Measurements from ENCODE around the gene QRSL1.
"Not testable (repeated sequence)": the region's sequence is repeated elsewhere in the genome, so short reads cannot be mapped to it uniquely, and the experiment has no call there.

The QRSL1 gene

GRCh38 chr6:106688177-106688951 lies 59.0 kb downstream of the QRSL1 start:
- no peak for DNase-seq

DNA sequence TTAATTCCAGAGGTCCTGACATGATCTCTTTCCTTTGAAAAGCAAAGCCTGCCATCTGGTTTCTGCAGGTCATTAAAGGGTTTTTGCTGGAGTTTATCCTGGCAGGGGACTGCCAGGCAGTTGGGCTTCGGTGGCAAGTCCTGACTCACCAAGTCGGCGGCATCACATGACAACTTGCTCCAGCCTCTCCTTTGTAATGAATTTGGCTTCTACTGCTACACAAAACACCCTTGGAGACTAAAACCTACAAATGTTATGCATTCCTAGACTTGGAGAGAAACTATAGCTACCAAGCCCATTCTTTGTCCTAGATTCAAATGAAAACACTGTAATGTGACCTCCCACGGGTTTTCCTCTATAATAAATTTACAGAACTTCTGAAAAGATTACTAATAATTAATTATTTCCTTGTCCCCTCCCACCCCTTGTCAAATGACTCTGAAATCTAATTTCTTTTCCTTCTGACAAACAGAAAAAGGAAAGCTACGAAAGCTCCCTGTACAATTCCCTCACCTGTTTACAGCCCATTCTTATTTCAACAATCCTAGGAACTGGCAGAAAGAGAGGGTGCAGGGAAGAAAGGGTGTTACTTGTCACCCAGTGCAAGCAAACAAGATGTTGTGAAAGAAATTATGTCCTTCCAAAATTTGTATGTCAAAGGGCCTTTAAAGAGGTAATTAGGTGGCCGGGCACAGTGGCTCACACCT lies 62.9 kb downstream of the QRSL1 start:
- no peak for DNase-seq

DNA sequence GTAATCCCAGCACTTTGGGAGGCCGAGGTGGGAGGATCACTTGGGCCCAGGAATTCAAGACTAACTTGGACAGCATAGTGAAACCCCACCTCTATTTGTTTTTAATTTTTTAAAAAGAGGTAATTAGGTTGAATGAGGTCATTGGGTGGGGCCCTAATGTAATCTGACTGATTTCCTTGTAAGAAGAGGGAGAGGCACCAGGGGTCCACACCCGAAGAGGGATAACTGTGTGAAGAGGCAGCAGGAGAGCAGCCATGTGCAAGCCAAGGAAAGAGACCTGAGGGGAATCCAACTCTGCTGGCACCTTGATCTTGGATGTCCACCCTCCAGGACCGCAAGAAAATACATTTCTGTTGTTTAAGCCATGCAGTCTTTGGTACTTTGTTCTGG lies 63.4 kb downstream of the QRSL1 start:
- no peak for DNase-seq

DNA sequence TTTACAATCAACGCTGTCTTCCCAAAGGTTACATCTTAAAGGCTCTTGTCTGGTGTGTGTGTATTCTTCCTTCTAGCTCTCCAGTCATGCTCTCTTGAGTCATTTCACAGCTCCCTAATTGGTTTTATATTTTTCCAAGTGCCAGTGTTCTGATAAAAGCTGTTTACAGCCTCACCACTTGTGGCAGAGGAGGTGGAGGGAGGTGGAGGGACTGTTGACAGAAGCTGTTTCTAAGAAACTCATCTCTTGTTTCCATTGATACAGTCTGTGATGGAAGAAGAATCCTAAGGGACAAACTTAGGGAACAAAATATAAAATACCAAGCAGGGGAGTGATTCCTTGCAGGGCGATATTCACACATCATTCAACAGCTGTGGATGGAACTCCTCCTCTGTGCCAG lies 64.0 kb downstream of the QRSL1 start:
- DNase-seq = no peak

DNA sequence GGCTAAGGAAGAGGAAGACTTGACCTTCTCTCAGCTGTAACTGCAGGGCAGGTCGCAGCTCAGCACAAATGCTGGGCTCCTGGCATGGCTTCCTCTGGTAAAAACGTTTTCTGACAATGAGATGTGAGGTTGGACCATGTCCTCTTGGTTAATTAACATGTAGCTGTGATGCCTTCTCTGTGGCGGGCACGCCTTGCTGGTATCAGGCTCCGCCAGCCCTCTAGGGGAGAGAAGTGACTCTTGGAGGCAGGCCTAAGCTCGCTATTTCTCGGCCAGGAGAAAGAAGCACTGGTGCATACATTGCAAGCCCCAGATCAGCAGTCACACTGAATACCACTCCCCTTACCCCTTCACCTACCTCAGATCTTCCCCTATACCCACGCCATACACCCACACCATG lies 65.0 kb downstream of the QRSL1 start:
- no peak for DNase-seq

GRCh38 chr6:106700581-106700980 lies 71.2 kb downstream of the QRSL1 start:
- DNase-seq = no peak

DNA sequence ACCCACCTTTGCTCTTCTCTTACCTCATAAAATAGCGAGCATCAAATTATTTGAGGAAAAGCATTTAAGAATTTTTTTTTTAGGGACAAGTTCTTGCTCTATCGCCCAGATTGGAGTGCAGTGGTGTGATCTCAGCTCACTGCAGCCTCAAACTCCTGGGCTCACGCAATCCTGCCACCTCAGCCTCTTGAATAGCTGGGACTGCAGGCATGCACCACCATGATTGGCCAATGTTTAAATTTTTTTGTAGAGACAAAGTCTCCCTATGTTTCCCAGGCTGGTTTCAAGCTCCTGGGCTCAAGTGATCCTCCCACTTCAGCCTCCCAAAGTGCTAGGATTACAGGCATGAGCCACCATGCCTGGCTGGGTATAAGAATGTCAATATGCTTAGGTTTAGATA lies 71.8 kb downstream of the QRSL1 start:
- DNase-seq = not testable (repeated sequence)

- no peak for DNase-seq
Observed at GRCh38 chr6:106702046-106702445, 72.7 kb downstream of the QRSL1 start.

GRCh38 chr6:106702451-106703110 lies 73.2 kb downstream of the QRSL1 start:
- no peak for DNase-seq

- no peak for DNase-seq
Observed at GRCh38 chr6:106704327-106704726, 74.9 kb downstream of the QRSL1 start.

GRCh38 chr6:106705156-106705555 lies 75.8 kb downstream of the QRSL1 start:
- DNase-seq = no peak

- DNase-seq = no peak
Observed at GRCh38 chr6:106710580-106710979, 81.2 kb downstream of the QRSL1 start.

- DNase-seq = no peak
Observed at GRCh38 chr6:106714281-106714680, 84.9 kb downstream of the QRSL1 start.

DNA sequence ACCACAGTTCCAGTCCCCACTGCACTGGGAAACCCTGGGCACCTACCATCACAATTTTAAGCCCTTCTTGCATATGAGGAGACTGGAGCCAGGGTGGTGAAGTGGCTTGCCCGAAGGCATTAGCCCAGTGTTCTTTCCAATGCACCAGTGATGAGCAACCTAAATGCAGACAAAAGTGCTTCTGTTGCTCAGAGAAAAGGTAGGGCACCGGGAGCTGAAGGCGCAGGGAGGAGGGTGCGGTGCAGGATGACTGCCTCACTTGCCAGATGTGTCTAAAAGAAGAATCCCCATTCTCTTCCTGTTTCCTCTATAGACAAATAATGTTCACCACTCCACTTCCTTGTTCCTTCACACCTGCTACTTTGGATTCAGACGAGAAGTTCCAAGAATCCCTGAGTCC lies 86.5 kb downstream of the QRSL1 start:
- no peak for DNase-seq

GRCh38 chr6:106716966-106717365 lies 87.6 kb downstream of the QRSL1 start:
- no peak for DNase-seq

Measured in activated CD4-positive, CD25-positive, alpha-beta regulatory T cell (primary cell).